ENCODE data around the gene MPO. TPM values are rescaled to one million over a fixed set of nuclear protein-coding genes. Genes with fewer than 3 reads are reported as not detected.

The MPO gene
- polyA plus RNA-seq, 1 donor, result 0.79 TPM

GRCh38 chr17:58312829-58313228 is 32.1 kb upstream of the MPO start:
- Histone ChIP-seq H3K4me1 (ENCODE audit: control insufficient read depth, insufficient read depth, low read length) (peaks cover 3% of the 10 kb centered on the region), H3K36me3 (ENCODE audit: control insufficient read depth, insufficient read depth, low read length) (no peaks in the 10 kb centered on the region), H3K4me3 (ENCODE audit: low read length) (no peak overlapping the region), H3K9me3 (ENCODE audit: control insufficient read depth, low read depth, low read length) (no peaks in the 10 kb centered on the region), H3K27ac (ENCODE audit: low read length) (no peak overlapping the region), H3K27me3 (ENCODE audit: control insufficient read depth, insufficient read depth, low read length) (no peaks in the 10 kb centered on the region)
- DNase-seq, result no peak
- WGBS (ENCODE audit: insufficient coverage, low lambda C conversion rate), result 14% methylated on average over 1 of the region's 1 CpG

GRCh38 chr17:58312021-58312630 is 31.4 kb upstream of the MPO start:
- no peaks in the 10 kb centered on the region for H3K4me1 ChIP-seq (ENCODE audit: control insufficient read depth, insufficient read depth, low read length)
- H3K4me3 ChIP-seq (ENCODE audit: low read length), result no peak overlapping the region
- no peaks in the 10 kb centered on the region for H3K9me3 ChIP-seq (ENCODE audit: control insufficient read depth, low read depth, low read length)
- DNase-seq, result no peak
- H3K27ac ChIP-seq (ENCODE audit: low read length), result no peak overlapping the region
- no CpG with 5 or more reads among the region's 23 CpGs for WGBS (ENCODE audit: insufficient coverage, low lambda C conversion rate)
- no peaks in the 10 kb centered on the region for H3K27me3 ChIP-seq (ENCODE audit: control insufficient read depth, insufficient read depth, low read length)
- H3K36me3 ChIP-seq (ENCODE audit: control insufficient read depth, insufficient read depth, low read length), result no peaks in the 10 kb centered on the region

GRCh38 chr17:58311429-58311894 is 30.7 kb upstream of the MPO start:
- WGBS (ENCODE audit: insufficient coverage, low lambda C conversion rate), result no CpG with 5 or more reads among the region's 9 CpGs
- H3K36me3 ChIP-seq (ENCODE audit: control insufficient read depth, insufficient read depth, low read length), result no peaks in the 10 kb centered on the region
- H3K4me3 ChIP-seq (ENCODE audit: low read length), result no peak overlapping the region
- H3K4me1 ChIP-seq (ENCODE audit: control insufficient read depth, insufficient read depth, low read length), result no peaks in the 10 kb centered on the region
- H3K27ac ChIP-seq (ENCODE audit: low read length), result no peak overlapping the region
- no peaks in the 10 kb centered on the region for H3K27me3 ChIP-seq (ENCODE audit: control insufficient read depth, insufficient read depth, low read length)
- no peak for DNase-seq
- H3K9me3 ChIP-seq (ENCODE audit: control insufficient read depth, low read depth, low read length), result no peaks in the 10 kb centered on the region

GRCh38 chr17:58310511-58311428 is 30.0 kb upstream of the MPO start:
- H3K4me1 ChIP-seq (ENCODE audit: control insufficient read depth, insufficient read depth, low read length), result no peaks in the 10 kb centered on the region
- H3K36me3 ChIP-seq (ENCODE audit: control insufficient read depth, insufficient read depth, low read length), result no peaks in the 10 kb centered on the region
- H3K27me3 ChIP-seq (ENCODE audit: control insufficient read depth, insufficient read depth, low read length), result no peaks in the 10 kb centered on the region
- DNase-seq, result no peak
- no peak overlapping the region for H3K4me3 ChIP-seq (ENCODE audit: low read length)
- no CpG with 5 or more reads among the region's 23 CpGs for WGBS (ENCODE audit: insufficient coverage, low lambda C conversion rate)
- H3K9me3 ChIP-seq (ENCODE audit: control insufficient read depth, low read depth, low read length), result no peaks in the 10 kb centered on the region
- H3K27ac ChIP-seq (ENCODE audit: low read length), result no peak overlapping the region

GRCh38 chr17:58309918-58310259 is 29.2 kb upstream of the MPO start:
- H3K27ac ChIP-seq (ENCODE audit: low read length), result no peak overlapping the region
- no peak for DNase-seq
- no peaks in the 10 kb centered on the region for H3K27me3 ChIP-seq (ENCODE audit: control insufficient read depth, insufficient read depth, low read length)
- H3K36me3 ChIP-seq (ENCODE audit: control insufficient read depth, insufficient read depth, low read length), result no peaks in the 10 kb centered on the region
- H3K4me3 ChIP-seq (ENCODE audit: low read length), result no peak overlapping the region
- no peaks in the 10 kb centered on the region for H3K4me1 ChIP-seq (ENCODE audit: control insufficient read depth, insufficient read depth, low read length)
- no peaks in the 10 kb centered on the region for H3K9me3 ChIP-seq (ENCODE audit: control insufficient read depth, low read depth, low read length)
- WGBS (ENCODE audit: insufficient coverage, low lambda C conversion rate), result no CpG with 5 or more reads among the region's 5 CpGs

GRCh38 chr17:58308985-58309917 is 28.5 kb upstream of the MPO start:
- no CpG with 5 or more reads among the region's 21 CpGs for WGBS (ENCODE audit: insufficient coverage, low lambda C conversion rate)

GRCh38 chr17:58308173-58308984 is 27.6 kb upstream of the MPO start:
- no peaks in the 10 kb centered on the region for H3K4me1 ChIP-seq (ENCODE audit: control insufficient read depth, insufficient read depth, low read length)
- H3K36me3 ChIP-seq (ENCODE audit: control insufficient read depth, insufficient read depth, low read length), result no peaks in the 10 kb centered on the region
- no CpG with 5 or more reads among the region's 32 CpGs for WGBS (ENCODE audit: insufficient coverage, low lambda C conversion rate)
- no peaks in the 10 kb centered on the region for H3K9me3 ChIP-seq (ENCODE audit: control insufficient read depth, low read depth, low read length)
- no peaks in the 10 kb centered on the region for H3K27me3 ChIP-seq (ENCODE audit: control insufficient read depth, insufficient read depth, low read length)
- no peak for DNase-seq
- no peak overlapping the region for H3K27ac ChIP-seq (ENCODE audit: low read length)
- H3K4me3 ChIP-seq (ENCODE audit: low read length), result no peak overlapping the region

More at GRCh38 chr17:58308985-58309917, 28.5 kb upstream of the MPO start:
- Histone ChIP-seq H3K4me1 (ENCODE audit: control insufficient read depth, insufficient read depth, low read length) (no peaks in the 10 kb centered on the region), H3K27ac (ENCODE audit: low read length) (no peak overlapping the region), H3K9me3 (ENCODE audit: control insufficient read depth, low read depth, low read length) (no peaks in the 10 kb centered on the region), H3K4me3 (ENCODE audit: low read length) (no peak overlapping the region), H3K27me3 (ENCODE audit: control insufficient read depth, insufficient read depth, low read length) (no peaks in the 10 kb centered on the region), H3K36me3 (ENCODE audit: control insufficient read depth, insufficient read depth, low read length) (no peaks in the 10 kb centered on the region)
- DNase-seq, result no peak

- Histone ChIP-seq H3K36me3 (ENCODE audit: control insufficient read depth, insufficient read depth, low read length) (no peaks in the 10 kb centered on the region), H3K4me1 (ENCODE audit: control insufficient read depth, insufficient read depth, low read length) (no peaks in the 10 kb centered on the region), H3K27me3 (ENCODE audit: control insufficient read depth, insufficient read depth, low read length) (no peaks in the 10 kb centered on the region), H3K4me3 (ENCODE audit: low read length) (no peak overlapping the region), H3K27ac (ENCODE audit: low read length) (no peak overlapping the region), H3K9me3 (ENCODE audit: control insufficient read depth, low read depth, low read length) (no peaks in the 10 kb centered on the region)
- DNase-seq, result no peak
- WGBS (ENCODE audit: insufficient coverage, low lambda C conversion rate), result 92% methylated on average over 2 of the region's 20 CpGs
Measured at GRCh38 chr17:58307468-58308172, 26.9 kb upstream of the MPO start.

- Histone ChIP-seq H3K4me1 (ENCODE audit: control insufficient read depth, insufficient read depth, low read length) (no peaks in the 10 kb centered on the region), H3K36me3 (ENCODE audit: control insufficient read depth, insufficient read depth, low read length) (no peaks in the 10 kb centered on the region), H3K27me3 (ENCODE audit: control insufficient read depth, insufficient read depth, low read length) (no peaks in the 10 kb centered on the region), H3K9me3 (ENCODE audit: control insufficient read depth, low read depth, low read length) (no peaks in the 10 kb centered on the region), H3K27ac (ENCODE audit: low read length) (no peak overlapping the region), H3K4me3 (ENCODE audit: low read length) (no peak overlapping the region)
- DNase-seq, result no peak
- WGBS (ENCODE audit: insufficient coverage, low lambda C conversion rate), result no CpG with 5 or more reads among the region's 19 CpGs
Measured at GRCh38 chr17:58306131-58306951, 25.6 kb upstream of the MPO start.

Data from large intestine (tissue), 3 donors.